Suprapubic skin (tissue), 3 donors: ENCODE measurements around the gene GATAD2A.

Experiments
- CTCF ChIP-seq, 2 donors: fragments of 200-600 bp in 1 of 2; fragments of 450-650 bp in 1 of 2; sonication (generic) in 1 of 2; IDR thresholded peaks; one replicate each; pipeline ENCODE4 v1.5.1; 2016 to 2019; ENCODE audit warnings: antibody characterized with exemption in 2 of 2, mild to moderate bottlenecking in 1 of 2, moderate library complexity in 1 of 2
- POLR2A ChIP-seq, 2 donors: fragments of 450-650 bp; IDR thresholded peaks; one replicate each; pipeline ENCODE4 v1.6.1; 2017; ENCODE audit warnings: antibody characterized with exemption in 2 of 2, mild to moderate bottlenecking in 2 of 2, moderate library complexity in 2 of 2

DNA sequence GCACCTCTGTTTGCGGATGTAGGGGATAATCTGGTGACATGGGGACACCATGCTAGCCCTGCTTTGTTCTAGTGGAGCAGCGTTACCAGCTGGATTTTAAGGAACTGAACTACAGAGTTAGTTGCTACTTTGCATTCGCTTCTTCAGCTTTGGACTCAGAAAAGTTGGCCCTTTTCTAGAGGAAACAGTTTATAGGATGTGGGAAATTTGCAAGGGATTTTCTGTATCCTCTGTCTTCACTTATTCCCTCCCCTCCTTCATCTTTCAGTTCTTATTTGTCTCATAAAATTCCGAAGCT lies 2.1 kb downstream of the GATAD2A start:
- TF ChIP-seq CTCF (IDR thresholded peaks at IDR 0.05) (no peak), POLR2A (IDR thresholded peaks at IDR 0.05) (no peak)
